Measurements from ENCODE around the gene COL6A2. TPM values are rescaled to one million over a fixed set of nuclear protein-coding genes. Genes with fewer than 3 reads are reported as not detected.
A peak's percentile ranks its signal among the peaks of the same experiment; 100 is the strongest.
"Not testable (repeated sequence)": the region's sequence is repeated elsewhere in the genome, so short reads cannot be mapped to it uniquely, and the experiment has no call there.

COL6A2 gene
- total RNA-seq, 1 experiment from 2014 or later = 129 TPM

DNA sequence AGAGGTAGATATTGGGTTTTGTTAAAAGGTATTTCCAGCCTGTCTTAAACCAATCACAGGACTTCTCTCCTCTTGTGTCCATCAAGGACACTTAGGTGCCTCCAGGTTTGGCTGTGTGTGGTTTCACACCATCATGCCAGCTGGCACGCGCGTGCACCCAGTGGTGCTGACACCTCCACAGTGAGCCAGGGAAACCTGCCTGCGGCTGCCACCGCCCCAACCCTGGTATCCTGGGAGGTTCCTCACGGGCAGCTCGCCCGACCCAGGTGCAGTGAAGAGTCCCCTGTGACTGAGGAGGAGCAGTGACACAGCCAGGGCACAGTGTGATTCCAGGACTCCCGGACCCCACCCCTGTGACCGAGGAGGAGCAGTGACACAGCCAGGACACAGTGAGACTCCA lies 13.2 kb upstream of the COL6A2 start:
- Histone ChIP-seq H3K4me1 (ENCODE audit: insufficient read depth, low read length) (no peaks in the 10 kb centered on the region), H3K27me3 (ENCODE audit: insufficient read depth, low read length) (no peaks in the 10 kb centered on the region), H3K79me2 (ENCODE audit: insufficient read depth, low read length) (no peaks in the 10 kb centered on the region), H3K23ac (ENCODE audit: insufficient read length, low read depth, low read length) (no peak overlapping the region), H3K18ac (ENCODE audit: insufficient read length, low read depth, low read length) (no peak overlapping the region), H3K9ac (ENCODE audit: extremely low read depth, insufficient read length, low read length) (no peak overlapping the region), H3K27ac (ENCODE audit: insufficient read length, low read depth, low read length) (no peak overlapping the region), H2AK5ac (ENCODE audit: insufficient read length, low read length) (no peak overlapping the region), H2BK12ac (ENCODE audit: insufficient read length, low read depth, low read length) (no peak overlapping the region), H3K4me2 (ENCODE audit: insufficient read depth, insufficient read length, low read length) (no peak overlapping the region), H3T11ph (ENCODE audit: low read length) (no peak overlapping the region), H2BK15ac (ENCODE audit: low read depth, low read length) (no peak overlapping the region), H2BK120ac (ENCODE audit: low read depth, low read length, poor library complexity, severe bottlenecking) (no peak overlapping the region), H2BK20ac (ENCODE audit: low read depth, low read length, poor library complexity, severe bottlenecking) (no peak overlapping the region), H3K4ac (ENCODE audit: low read depth, low read length) (no peak overlapping the region), H4K91ac (ENCODE audit: insufficient read length, low read depth, low read length) (no peak overlapping the region), H3K79me1 (ENCODE audit: insufficient read depth, low read depth, low read length, poor library complexity, severe bottlenecking) (no peaks in the 10 kb centered on the region), H2BK5ac (ENCODE audit: insufficient read length, low read length) (no peak overlapping the region), H3K56ac (ENCODE audit: insufficient read length, low read depth, low read length) (no peak overlapping the region), H3K23me2 (ENCODE audit: insufficient read length, low read depth, low read length, poor library complexity, severe bottlenecking) (no peaks in the 10 kb centered on the region), H2AFZ (ENCODE audit: low read length) (no peak overlapping the region), H3K14ac (ENCODE audit: insufficient read depth, low read length) (no peak overlapping the region), H3K9me3 (ENCODE audit: control insufficient read depth, low read depth, low read length) (no peaks in the 10 kb centered on the region), H4K5ac (ENCODE audit: insufficient read length, low read depth, low read length) (no peak overlapping the region), H4K8ac (replicated peaks; ENCODE audit: insufficient read length, low read depth, low read length) (no peak overlapping the region), H4K20me1 (ENCODE audit: control insufficient read depth, insufficient read depth, insufficient read length) (no peaks in the 10 kb centered on the region)
- peaks cover 0 to 2% of the 10 kb centered on the region in 2 experiments; a peak in 1 of 4 replicates for H3K4me1 Mint-ChIP-seq
- DNase-seq = peak; percentile 21
- no peak overlapping the region for H3K27ac Mint-ChIP-seq
- no peaks in the 10 kb centered on the region; the same call in none of the 2 replicates for H3K27me3 Mint-ChIP-seq (ENCODE audit: low read depth)
- no CpG with 5 or more reads among the region's 10 CpGs for WGBS (ENCODE audit: extremely low coverage, insufficient read length, low lambda C conversion rate)
- TF ChIP-seq, protein P1, sequence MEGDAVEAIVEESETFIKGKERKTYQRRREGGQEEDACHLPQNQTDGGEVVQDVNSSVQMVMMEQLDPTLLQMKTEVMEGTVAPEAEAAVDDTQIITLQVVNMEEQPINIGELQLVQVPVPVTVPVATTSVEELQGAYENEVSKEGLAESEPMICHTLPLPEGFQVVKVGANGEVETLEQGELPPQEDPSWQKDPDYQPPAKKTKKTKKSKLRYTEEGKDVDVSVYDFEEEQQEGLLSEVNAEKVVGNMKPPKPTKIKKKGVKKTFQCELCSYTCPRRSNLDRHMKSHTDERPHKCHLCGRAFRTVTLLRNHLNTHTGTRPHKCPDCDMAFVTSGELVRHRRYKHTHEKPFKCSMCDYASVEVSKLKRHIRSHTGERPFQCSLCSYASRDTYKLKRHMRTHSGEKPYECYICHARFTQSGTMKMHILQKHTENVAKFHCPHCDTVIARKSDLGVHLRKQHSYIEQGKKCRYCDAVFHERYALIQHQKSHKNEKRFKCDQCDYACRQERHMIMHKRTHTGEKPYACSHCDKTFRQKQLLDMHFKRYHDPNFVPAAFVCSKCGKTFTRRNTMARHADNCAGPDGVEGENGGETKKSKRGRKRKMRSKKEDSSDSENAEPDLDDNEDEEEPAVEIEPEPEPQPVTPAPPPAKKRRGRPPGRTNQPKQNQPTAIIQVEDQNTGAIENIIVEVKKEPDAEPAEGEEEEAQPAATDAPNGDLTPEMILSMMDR (conservative IDR thresholded peaks at IDR 0.05) = no peak
- no peak overlapping the region for H3K4me3 Mint-ChIP-seq
- peaks cover 0 to 5% (median 0%) of the 10 kb centered on the region in 3 experiments; a peak in 1 of 7 replicates for H3K36me3 Mint-ChIP-seq (ENCODE audit: insufficient read depth in 1 of 3, low read depth in 3 of 3)
- peaks cover 16 to 26% of the 10 kb centered on the region in 2 experiments for H3K9me3 Mint-ChIP-seq

DNA sequence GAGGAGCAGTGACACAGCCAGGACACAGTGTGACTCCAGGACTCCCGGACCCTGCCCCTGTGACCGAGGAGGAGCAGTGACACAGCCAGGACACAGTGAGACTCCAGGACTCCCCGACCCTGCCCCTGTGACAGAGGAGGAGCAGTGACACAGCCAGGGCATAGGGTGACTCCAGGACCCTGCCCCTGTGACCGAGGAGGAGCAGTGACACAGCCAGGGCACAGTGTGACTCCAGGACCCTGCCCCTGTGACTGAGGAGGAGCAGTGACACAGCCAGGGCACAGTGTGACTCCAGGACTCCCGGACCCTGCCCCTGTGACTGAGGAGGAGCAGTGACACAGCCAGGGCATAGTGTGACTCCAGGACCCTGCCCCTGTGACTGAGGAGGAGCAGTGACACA lies 12.7 kb upstream of the COL6A2 start:
- H3K79me2 ChIP-seq (ENCODE audit: insufficient read depth, low read length); H3K79me1 ChIP-seq (ENCODE audit: insufficient read depth, low read depth, low read length, poor library complexity, severe bottlenecking); H3K4ac ChIP-seq (ENCODE audit: low read depth, low read length); H2BK5ac ChIP-seq (ENCODE audit: insufficient read length, low read length); H3K27me3 ChIP-seq (ENCODE audit: insufficient read depth, low read length); H3T11ph ChIP-seq (ENCODE audit: low read length); H3K18ac ChIP-seq (ENCODE audit: insufficient read length, low read depth, low read length); H2BK120ac ChIP-seq (ENCODE audit: low read depth, low read length, poor library complexity, severe bottlenecking); H4K20me1 ChIP-seq (ENCODE audit: control insufficient read depth, insufficient read depth, insufficient read length); H2BK12ac ChIP-seq (ENCODE audit: insufficient read length, low read depth, low read length); H3K23ac ChIP-seq (ENCODE audit: insufficient read length, low read depth, low read length); DNase-seq; H2AK5ac ChIP-seq (ENCODE audit: insufficient read length, low read length); H3K9me3 ChIP-seq (ENCODE audit: control insufficient read depth, low read depth, low read length); H4K91ac ChIP-seq (ENCODE audit: insufficient read length, low read depth, low read length); H3K4me1 ChIP-seq (ENCODE audit: insufficient read depth, low read length); H3K27ac ChIP-seq (ENCODE audit: insufficient read length, low read depth, low read length); H3K56ac ChIP-seq (ENCODE audit: insufficient read length, low read depth, low read length); H3K27me3 Mint-ChIP-seq (ENCODE audit: low read depth); H3K4me1 Mint-ChIP-seq; H2BK20ac ChIP-seq (ENCODE audit: low read depth, low read length, poor library complexity, severe bottlenecking); H3K27ac Mint-ChIP-seq; H4K5ac ChIP-seq (ENCODE audit: insufficient read length, low read depth, low read length); H2AFZ ChIP-seq (ENCODE audit: low read length); H3K4me3 Mint-ChIP-seq; H3K14ac ChIP-seq (ENCODE audit: insufficient read depth, low read length); H3K36me3 Mint-ChIP-seq (ENCODE audit: insufficient read depth in 1 of 3, low read depth in 3 of 3); H3K23me2 ChIP-seq (ENCODE audit: insufficient read length, low read depth, low read length, poor library complexity, severe bottlenecking); H3K9ac ChIP-seq (ENCODE audit: extremely low read depth, insufficient read length, low read length); H2BK15ac ChIP-seq (ENCODE audit: low read depth, low read length); H3K4me2 ChIP-seq (ENCODE audit: insufficient read depth, insufficient read length, low read length); H4K8ac ChIP-seq (replicated peaks; ENCODE audit: insufficient read length, low read depth, low read length): not testable (repeated sequence)
- H3K9me3 Mint-ChIP-seq = peaks cover 22 to 32% of the 10 kb centered on the region in 2 experiments
- no CpG with 5 or more reads among the region's 5 CpGs for WGBS (ENCODE audit: extremely low coverage, insufficient read length, low lambda C conversion rate)

Measured in H9 (cell line).